Psoas muscle (tissue), 8 donors: ENCODE measurements around the gene SDCCAG8. TPM values are rescaled to one million over a fixed set of nuclear protein-coding genes. Genes with fewer than 3 reads are reported as not detected.

Experiments
- ATAC-seq, 4 donors: fragments of 200-7000 bp; cut with Tn5 transposase; one replicate each; pipeline ENCODE4 v1.9.1; 2020; ENCODE audit warnings: moderate library complexity in 3 of 4, mild to moderate bottlenecking in 2 of 4
- DNase-seq, 2 donors: peaks; one replicate each; pipeline ENCODE4 v3.0.0-alpha.2; 2020
- H3K27ac ChIP-seq: fragments of 200-600 bp; one replicate; pipeline ENCODE4 v1.8.0; 2022
- H3K27me3 ChIP-seq, 3 donors: fragments of 200-600 bp in 1 of 3; one replicate each; pipeline versions ENCODE4 v1.6.1 to v1.8.0; 2013 to 2022; ENCODE audit warnings: low read length in 2 of 3, mild to moderate bottlenecking in 2 of 3, moderate library complexity in 1 of 3; ENCODE audit not compliant: insufficient read depth in 3 of 3
- H3K36me3 ChIP-seq, 2 donors: fragments of 200-600 bp in 1 of 2; one replicate each; pipeline versions ENCODE4 v1.6.1 to v1.8.0; 2013 to 2022; ENCODE audit warnings: low read depth in 1 of 2, mild to moderate bottlenecking in 1 of 2, moderate library complexity in 1 of 2; ENCODE audit not compliant: insufficient read depth in 1 of 2
- H3K4me1 ChIP-seq: fragments of 200-600 bp; one replicate; pipeline ENCODE4 v1.8.0; 2022
- H3K4me3 ChIP-seq: fragments of 200-600 bp; one replicate; pipeline ENCODE4 v1.8.0; 2022; ENCODE audit warnings: mild to moderate bottlenecking
- H3K9me3 ChIP-seq: fragments of 200-600 bp; one replicate; pipeline ENCODE4 v1.8.0; 2022
- WGBS, 3 donors: extraction: QIAGEN DNeasy Blood & Tissue Kit; methylation state at CpG; one replicate each; pipeline versions ENCODE4 v1.1.6 to v1.1.7; 2013; 5-methylcytosine and 5-hydroxymethylcytosine counted together
- intact Hi-C, 2 donors: fragments of 100-400 bp; cut with DNase I; formaldehyde crosslinking; loops; one replicate each; pipeline versions ENCODE4 v1.11.0 to v1.14.2; 2022
- polyA plus RNA-seq, 3 donors: library from polyadenylated mRNA; stranded (reverse); fragments of 200-250 nt; gene quantifications; one replicate each; pipeline ENCODE4 v1.2.3, GENCODE V29; 2013
- total RNA-seq, 4 donors: library from RNA; stranded (reverse); fragmentation: NEBNext Ultra II Directional in 2 of 4; extraction: Animal tissue kit (Norgen Biotek cat#: 25700) in 2 of 4; gene quantifications; one replicate each; pipeline versions ENCODE4 v1.2.1 to v1.2.4, GENCODE V29; 2021 to 2023
- TF ChIP-seq, protein P1 (sequence below): fragments of 200-600 bp; IDR thresholded peaks from one replicate; pipeline ENCODE4 v1.8.0; 2022; ENCODE audit warnings: antibody characterized with exemption
- donor health status: healthy with polysubstance abuse.
- donor health status: DM: no; HTN: no; CAD: no; lungs with moderate emphysema.
- donor health status: Bipolar disorder and iron deficiency.
- donor health status: healthy.
- donor health status: DM: yes; HTN: yes; CAD: no.
- donor health status: DM: no; HTN: no; CAD: no.
- donor health status: DM: no; HTN: no; CAD: no.
- donor health status: DM: yes; HTN: yes; CAD: no.

Gene SDCCAG8
- total and polyA plus RNA-seq, 7 donors: 6.4 to 27.6 (median 20.9) TPM

- H3K9me3 ChIP-seq: peaks cover 7% of the 10 kb centered on the region
- H3K27ac ChIP-seq: no peak overlapping the region
- no peak for ATAC-seq
- H3K4me1 ChIP-seq: peaks cover 4% of the 10 kb centered on the region
- intact Hi-C loops: no loop called here
- DNase-seq: no peak
- WGBS, 3 donors: 96 to 100% (median 97%) methylated on average over 1 of the region's 1 CpG
- no peak overlapping the region for H3K4me3 ChIP-seq
- TF ChIP-seq, protein P1, sequence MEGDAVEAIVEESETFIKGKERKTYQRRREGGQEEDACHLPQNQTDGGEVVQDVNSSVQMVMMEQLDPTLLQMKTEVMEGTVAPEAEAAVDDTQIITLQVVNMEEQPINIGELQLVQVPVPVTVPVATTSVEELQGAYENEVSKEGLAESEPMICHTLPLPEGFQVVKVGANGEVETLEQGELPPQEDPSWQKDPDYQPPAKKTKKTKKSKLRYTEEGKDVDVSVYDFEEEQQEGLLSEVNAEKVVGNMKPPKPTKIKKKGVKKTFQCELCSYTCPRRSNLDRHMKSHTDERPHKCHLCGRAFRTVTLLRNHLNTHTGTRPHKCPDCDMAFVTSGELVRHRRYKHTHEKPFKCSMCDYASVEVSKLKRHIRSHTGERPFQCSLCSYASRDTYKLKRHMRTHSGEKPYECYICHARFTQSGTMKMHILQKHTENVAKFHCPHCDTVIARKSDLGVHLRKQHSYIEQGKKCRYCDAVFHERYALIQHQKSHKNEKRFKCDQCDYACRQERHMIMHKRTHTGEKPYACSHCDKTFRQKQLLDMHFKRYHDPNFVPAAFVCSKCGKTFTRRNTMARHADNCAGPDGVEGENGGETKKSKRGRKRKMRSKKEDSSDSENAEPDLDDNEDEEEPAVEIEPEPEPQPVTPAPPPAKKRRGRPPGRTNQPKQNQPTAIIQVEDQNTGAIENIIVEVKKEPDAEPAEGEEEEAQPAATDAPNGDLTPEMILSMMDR: no peak
- no peaks in the 10 kb centered on the region for H3K27me3 ChIP-seq
- H3K36me3 ChIP-seq: peaks cover 4 to 51% of the 10 kb centered on the region in 2 donors
Measured at GRCh38 chr1:243291292-243291691, 35.5 kb downstream of the SDCCAG8 start.

DNA sequence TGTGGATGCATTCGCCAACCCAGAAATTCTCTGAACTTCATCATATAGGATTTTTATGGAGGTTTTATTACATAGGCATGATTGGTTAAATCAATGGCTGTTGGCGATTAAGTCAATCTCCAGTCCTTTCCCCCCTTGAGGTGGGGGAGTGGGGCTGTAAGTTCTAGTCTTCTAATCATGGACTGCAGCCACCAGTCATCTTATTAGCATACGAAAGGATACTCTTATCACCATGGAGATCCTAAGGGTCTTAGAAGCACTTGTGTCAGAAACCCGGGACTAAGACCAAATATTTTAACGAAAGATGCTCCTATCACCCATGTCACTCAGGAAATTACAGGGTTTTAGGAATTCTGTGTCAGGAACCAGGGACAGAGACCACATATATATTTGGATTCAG lies 36.3 kb downstream of the SDCCAG8 start:
- Histone ChIP-seq H3K4me1 (peaks cover 4% of the 10 kb centered on the region), H3K27me3 (no peaks in the 10 kb centered on the region), H3K4me3 (no peak overlapping the region), H3K36me3 (peaks cover 4 to 48% of the 10 kb centered on the region in 2 donors), H3K27ac (no peak overlapping the region), H3K9me3 (peaks cover 7% of the 10 kb centered on the region)
- intact Hi-C loops: no loop called here
- TF ChIP-seq, protein P1: no peak
- DNase-seq: no peak
- ATAC-seq: no peak
- WGBS, 3 donors: 97 to 99% (median 99%) methylated on average over 5 of the region's 5 CpGs

- intact Hi-C loops: no loop called here
- Histone ChIP-seq H3K4me1 (peaks cover 4% of the 10 kb centered on the region), H3K4me3 (no peak overlapping the region), H3K27ac (no peak overlapping the region), H3K27me3 (no peaks in the 10 kb centered on the region), H3K36me3 (peaks cover 4 to 41% of the 10 kb centered on the region in 2 donors), H3K9me3 (peaks cover 7% of the 10 kb centered on the region)
- TF ChIP-seq, protein P1: no peak
- ATAC-seq: no peak
- DNase-seq: no peak
- 71 to 88% (median 73%) methylated on average over 3 to 4 of the region's 4 CpGs for WGBS, 3 donors
Measured at GRCh38 chr1:243293941-243294722, 38.3 kb downstream of the SDCCAG8 start.

DNA sequence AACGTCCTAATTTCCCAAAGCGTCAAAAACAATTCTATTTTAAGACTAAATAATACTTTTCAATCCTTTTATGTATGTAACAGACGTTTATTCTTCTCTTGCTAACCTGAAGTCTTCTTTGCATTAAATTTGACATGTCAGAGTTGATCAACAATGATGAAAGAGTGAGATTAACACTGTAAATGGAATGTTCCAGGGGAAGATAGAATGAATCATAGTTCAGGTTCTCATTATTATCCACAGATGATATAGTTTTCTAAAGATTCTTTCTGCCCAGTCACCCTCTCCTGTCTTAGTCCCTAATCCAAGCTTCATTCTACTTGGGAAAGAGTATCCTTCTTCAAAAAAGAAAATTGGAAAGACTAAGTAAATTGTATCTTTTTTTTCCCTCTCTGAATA lies 38.9 kb downstream of the SDCCAG8 start:
- no peak overlapping the region for H3K4me3 ChIP-seq
- 73 to 81% (median 75%) methylated on average over 3 of the region's 3 CpGs for whole genome bisulfite sequencing, 3 donors
- H3K9me3 ChIP-seq: peaks cover 7% of the 10 kb centered on the region
- ATAC-seq (no peak), DNase-seq (no peak)
- no peaks in the 10 kb centered on the region for H3K27me3 ChIP-seq
- intact Hi-C loops: no loop called here
- TF ChIP-seq, protein P1: no peak
- peaks cover under 1 to 36% of the 10 kb centered on the region in 2 donors for H3K36me3 ChIP-seq
- peaks cover 4% of the 10 kb centered on the region for H3K4me1 ChIP-seq
- H3K27ac ChIP-seq: no peak overlapping the region
